Renal cortex interstitium (tissue), 11 donors: Measurements from ENCODE around the gene JMJD4. TPM values are rescaled to one million over a fixed set of nuclear protein-coding genes. Genes with fewer than 3 reads are reported as not detected.
"Not testable (repeated sequence)": the region's sequence is repeated elsewhere in the genome, so short reads cannot be mapped to it uniquely, and the experiment has no call there.

Experiments
- DNase-seq, 11 donors: peaks; one replicate each; pipeline ENCODE4 v3.0.0-alpha.2; 2013; ENCODE audit warnings: low read depth in 9 of 11, low spot score in 4 of 11; ENCODE audit errors: extremely low read depth in 1 of 11
- polyA plus RNA-seq, 3 donors: library from polyadenylated mRNA; unstranded; fragments of 120-200 nt; gene quantifications; one replicate each; pipeline ENCODE4 v1.2.1, GENCODE V29; 2013; ENCODE audit not compliant: insufficient read length in 3 of 3

Gene JMJD4
- polyA plus RNA-seq, 3 donors, result 14.2 to 19.6 (median 17.4) TPM

DNA sequence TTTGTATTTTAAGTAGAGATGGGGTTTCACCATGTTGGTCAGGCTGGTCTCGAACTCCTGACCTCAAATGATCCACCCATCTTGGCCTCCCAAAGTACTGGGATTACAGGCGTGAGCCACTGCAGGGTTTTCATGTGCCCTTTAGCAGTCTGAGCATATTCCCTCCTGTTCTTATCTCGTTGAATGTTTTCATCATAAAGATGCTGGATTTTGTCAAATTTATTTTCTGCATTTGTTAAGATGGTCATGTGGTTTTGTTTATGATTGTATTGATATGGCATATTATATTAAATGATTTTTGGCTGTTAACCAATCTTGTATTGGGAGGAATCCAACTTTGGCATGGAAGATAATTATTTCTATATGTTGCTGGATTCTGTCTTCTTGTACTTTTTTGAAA is 8.8 kb downstream of the JMJD4 start:
- no peak for DNase-seq

GRCh38 chr1:227725046-227725445 is 10.1 kb downstream of the JMJD4 start:
- DNase-seq, result no peak

DNA sequence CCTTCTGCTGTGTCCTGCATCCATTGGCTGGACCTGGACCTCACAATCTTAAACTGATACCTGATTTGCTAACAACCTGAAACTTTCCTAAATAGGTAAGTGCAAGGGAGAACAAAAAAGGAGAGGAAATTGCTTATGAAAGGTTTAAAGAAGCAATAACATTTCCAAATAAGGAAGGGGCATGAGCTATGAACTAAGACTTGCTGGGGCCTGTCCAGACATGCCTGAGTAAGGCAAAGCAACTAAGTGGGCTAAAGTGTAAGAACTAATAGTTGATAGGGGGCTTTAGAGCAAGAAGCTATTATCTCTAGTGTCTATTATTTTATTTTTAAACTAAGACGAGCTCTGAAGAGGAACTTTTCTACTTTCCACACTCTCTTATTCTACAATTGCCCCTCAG is 11.6 kb downstream of the JMJD4 start:
- DNase-seq, result no peak

DNA sequence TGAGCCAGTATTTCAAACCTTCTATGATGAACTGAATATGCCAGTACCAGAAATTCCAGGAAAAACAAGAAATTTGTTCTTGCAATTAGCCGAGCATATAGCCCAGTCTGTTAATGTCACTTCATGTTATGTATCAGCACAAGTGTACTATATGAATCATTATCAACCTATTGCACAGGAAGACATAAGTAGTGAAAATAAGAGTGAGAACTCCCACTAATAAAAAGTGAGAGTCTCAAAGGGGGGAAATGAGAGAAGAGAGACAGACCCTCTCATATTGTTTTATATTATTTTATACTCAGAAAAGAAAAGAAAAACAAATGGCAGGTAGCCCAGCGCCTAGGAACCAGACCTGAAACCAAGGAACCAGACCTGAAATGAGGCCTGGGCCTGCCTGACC is 16.2 kb downstream of the JMJD4 start:
- DNase-seq, result no peak

DNA sequence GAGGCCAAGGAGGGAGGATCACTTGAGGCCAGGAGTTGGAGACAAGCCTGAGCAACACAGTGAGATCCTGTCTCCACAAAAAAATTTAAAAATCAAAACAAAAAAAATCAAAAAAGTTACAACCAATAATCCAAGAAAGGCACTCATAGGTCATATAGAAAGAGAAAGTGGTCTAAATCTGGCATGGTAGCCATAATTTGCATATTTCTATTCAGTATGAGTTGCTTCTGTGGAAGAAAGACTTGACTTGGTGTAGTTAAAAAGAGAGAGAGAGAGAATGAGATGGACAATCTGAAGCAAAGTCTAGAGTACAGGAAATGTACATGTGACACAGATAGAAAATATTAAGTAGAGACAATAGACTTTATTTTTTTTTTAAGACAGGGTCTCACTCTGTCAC is 22.5 kb downstream of the JMJD4 start:
- no peak for DNase-seq

- not testable (repeated sequence) for DNase-seq
Observed at GRCh38 chr1:227710474-227710873, 24.6 kb downstream of the JMJD4 start.

GRCh38 chr1:227709451-227709850 is 25.7 kb downstream of the JMJD4 start:
- no peak for DNase-seq

DNA sequence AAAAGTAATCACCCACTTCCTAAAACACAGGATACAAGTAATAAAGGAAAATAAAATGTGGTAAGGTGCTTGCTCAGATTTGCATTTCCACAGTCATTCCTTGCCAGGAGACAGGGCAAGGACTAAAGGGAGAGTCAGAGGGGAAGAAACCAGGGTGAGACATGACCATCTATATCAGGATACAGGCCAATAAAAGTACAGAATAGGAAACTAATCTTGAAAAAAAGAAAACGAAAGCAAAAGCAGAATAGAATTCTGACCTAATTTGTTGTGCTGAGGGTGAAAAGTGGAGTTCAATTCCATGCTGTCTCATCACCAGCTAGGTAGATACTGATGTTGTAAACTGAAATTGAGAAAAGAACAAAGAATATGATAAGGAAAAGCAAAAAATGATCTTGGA is 27.3 kb downstream of the JMJD4 start:
- no peak for DNase-seq

DNA sequence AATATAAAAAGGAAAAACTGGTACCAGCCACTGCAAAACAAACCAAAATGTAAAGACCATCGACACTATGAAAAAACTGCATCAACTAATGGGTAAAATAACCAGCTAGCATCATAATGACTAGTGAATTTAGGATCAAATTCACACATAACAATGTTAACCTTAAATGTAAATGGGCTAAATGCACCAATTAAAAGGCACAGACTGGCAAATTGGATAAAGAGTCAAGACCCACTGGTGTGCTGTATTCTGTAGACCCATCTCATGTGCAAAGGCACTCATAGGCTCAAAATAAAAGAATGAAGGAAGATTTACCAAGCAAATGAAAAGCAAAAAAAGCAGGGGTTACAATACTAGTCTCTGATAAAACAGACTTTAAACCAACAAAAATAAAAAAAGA is 33.5 kb downstream of the JMJD4 start:
- not testable (repeated sequence) for DNase-seq

DNA sequence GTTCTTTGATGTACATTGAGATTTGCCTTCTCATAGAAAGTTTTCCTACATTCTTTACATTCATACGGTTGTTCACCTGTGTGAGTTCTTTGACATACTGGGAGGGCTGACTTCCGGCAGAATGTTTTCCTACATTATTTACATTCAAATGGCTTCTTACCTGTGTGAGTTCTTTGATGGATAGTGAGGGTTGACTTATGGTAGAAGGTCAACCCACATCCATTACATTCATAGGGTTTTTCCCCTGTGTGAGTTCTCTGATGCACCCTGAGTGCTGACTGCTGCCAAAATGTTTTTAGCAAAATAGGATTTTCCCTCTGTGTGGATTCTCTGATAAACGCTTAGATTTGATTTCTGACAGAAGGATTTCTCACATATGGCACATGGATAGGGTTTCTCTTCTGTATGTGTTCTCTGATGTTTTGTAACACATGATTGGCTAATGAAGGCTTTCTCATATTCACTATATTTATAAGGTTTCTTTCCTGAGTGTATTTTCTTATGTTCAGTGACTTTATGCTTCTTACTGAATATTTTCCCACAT is 37.7 kb downstream of the JMJD4 start:
- DNase-seq, result no peak

GRCh38 chr1:227685807-227686206 is 49.3 kb downstream of the JMJD4 start:
- DNase-seq, result no peak

Other genes starting within 250 kb of the JMJD4 start
- 10 to 100 TPM; 13.1 to 16.0 (median 15.3) TPM for gene ZNF678, start 171.7 kb downstream of the JMJD4 start, polyA plus RNA-seq
- 10 to 100 TPM; 40.4 to 45.5 (median 41.7) TPM for gene SNAP47, start 133 bp upstream of the JMJD4 start, polyA plus RNA-seq
- not detected for gene PRSS38, start 80.4 kb upstream of the JMJD4 start, polyA plus RNA-seq
- gene WNT9A, start 212.6 kb upstream of the JMJD4 start, polyA plus RNA-seq, result 1 to 10 TPM; 1.2 to 1.9 (median 1.7) TPM